ENCODE results near the gene DNASE1L2. TPM values are rescaled to one million over a fixed set of nuclear protein-coding genes. Genes with fewer than 3 reads are reported as not detected.

DNASE1L2 gene
- total and polyA plus RNA-seq, 9 donors, result 0.60 to 1.2 (median 0.85) TPM

DNA sequence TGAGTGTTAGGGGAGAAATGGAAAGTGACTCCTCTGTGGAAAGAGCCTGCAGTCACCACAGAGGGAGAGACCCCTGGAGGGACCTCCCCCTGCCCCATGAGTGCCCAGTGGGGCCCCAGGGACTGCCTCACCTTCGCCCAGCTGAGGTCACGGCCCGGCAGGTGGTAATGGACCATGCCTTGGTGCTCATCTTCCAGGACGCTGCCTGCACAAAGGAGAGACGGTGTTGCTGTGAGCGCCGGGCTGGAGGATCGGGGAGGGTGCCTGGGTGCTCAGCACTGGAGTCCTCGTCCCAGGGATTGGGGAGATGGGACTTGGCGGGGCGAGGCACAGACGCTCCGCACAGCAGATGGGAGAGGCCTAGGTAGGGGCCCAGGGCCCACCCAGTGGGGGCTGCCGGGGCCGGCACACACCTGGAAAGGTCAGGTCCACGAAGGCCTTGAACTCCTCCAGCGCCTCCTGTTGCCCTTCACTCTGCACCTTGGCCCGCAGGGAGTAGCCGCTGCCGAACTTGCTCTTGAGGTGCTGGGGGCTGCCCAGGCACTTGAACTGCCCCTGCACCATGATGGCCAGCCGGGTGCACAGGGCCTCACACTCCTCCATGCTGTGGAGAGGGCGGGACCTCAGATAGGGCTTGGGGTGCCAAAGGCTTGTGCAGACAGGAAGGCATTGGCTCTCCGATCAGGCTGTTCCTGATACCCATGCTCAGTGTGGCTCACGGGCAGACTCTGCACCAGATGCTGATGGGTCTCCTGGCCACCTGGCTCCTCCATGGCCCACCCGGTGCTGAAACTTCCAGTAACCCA is 41.4 kb downstream of the DNASE1L2 start:
- Histone ChIP-seq H3K9me3 (replicated peaks; ENCODE audit: control insufficient read depth, low read depth, low read length) (no peaks in the 10 kb centered on the region), H3K36me3 (ENCODE audit: control insufficient read depth, insufficient read depth, low read length) (peaks cover 12% of the 10 kb centered on the region), H3K4me3 (ENCODE audit: low read length) (no peak overlapping the region), H3K4me1 (ENCODE audit: control insufficient read depth, insufficient read depth, low read length) (peaks cover 17% of the 10 kb centered on the region), H3K27ac (ENCODE audit: low read length) (no peak overlapping the region), H3K27me3 (ENCODE audit: control insufficient read depth, insufficient read depth, low read length) (no peaks in the 10 kb centered on the region)
- DNase-seq, result no peak
- WGBS (ENCODE audit: insufficient coverage), result 86% methylated on average over 22 of the region's 25 CpGs

DNA sequence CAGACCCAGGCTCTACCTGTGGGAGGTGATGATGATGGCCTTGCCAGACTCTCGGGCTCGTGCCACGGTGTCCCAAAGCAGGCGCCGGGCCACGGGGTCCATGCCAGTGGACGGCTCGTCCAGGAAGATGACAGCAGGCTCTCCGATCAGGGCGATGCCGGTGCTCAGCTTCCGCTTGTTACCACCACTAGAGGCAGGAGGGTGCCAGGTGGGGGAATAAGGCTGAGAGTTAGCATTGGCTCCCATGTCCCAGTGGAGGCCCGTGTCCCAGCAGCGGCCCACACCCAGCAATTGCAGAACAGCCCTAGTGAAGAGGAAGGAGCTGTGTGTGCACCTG is 42.0 kb downstream of the DNASE1L2 start:
- DNase-seq, result no peak
- H3K4me3 ChIP-seq (ENCODE audit: low read length), result no peak overlapping the region
- no peaks in the 10 kb centered on the region for H3K27me3 ChIP-seq (ENCODE audit: control insufficient read depth, insufficient read depth, low read length)
- H3K9me3 ChIP-seq (replicated peaks; ENCODE audit: control insufficient read depth, low read depth, low read length), result no peaks in the 10 kb centered on the region
- no peak overlapping the region for H3K27ac ChIP-seq (ENCODE audit: low read length)
- H3K36me3 ChIP-seq (ENCODE audit: control insufficient read depth, insufficient read depth, low read length), result peaks cover 16% of the 10 kb centered on the region
- WGBS (ENCODE audit: insufficient coverage), result 67% methylated on average over 14 of the region's 14 CpGs
- H3K4me1 ChIP-seq (ENCODE audit: control insufficient read depth, insufficient read depth, low read length), result peaks cover 17% of the 10 kb centered on the region

DNA sequence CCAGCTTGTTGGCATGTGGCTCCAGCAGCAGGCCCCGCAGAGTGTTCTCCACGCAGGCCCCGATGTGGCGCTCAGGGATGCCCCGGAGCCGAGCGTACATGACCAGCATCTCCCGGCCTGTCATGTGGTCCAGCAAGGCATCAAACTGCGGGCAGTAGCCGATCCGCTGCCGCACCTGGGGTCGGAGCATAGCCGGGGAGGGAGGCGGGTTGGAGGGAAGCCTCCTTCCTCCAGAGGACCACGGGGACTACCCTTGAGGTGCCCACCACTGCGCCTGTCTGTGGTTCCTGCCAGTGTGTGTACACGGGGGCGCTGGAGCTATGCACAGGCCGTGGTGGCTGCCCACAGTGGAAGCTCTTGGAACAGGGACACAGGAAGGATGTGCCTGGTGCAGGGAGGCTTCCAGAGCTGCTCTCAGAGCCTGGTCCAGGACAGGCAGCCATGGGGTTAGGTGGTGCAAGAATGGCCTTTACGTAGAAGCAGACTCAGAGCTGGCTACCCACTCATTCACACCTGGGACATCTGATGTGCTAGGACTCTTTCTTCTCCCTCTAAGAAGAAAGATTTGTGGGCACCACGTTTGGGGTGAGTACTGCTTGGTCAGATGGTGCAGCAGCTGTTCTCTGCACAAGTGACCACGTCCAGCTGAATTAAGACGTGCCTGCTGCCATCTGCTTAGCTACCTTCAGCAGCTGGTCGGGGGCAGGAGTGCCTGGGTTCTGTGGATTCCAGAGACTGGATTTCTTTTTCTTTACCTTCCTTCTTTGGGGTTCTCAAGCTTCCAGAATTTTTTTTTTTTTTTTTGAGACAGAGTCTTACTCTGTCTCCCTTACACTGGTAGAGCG is 42.9 kb downstream of the DNASE1L2 start:
- H3K27ac ChIP-seq (ENCODE audit: low read length), result no peak overlapping the region
- 79% methylated on average over 25 of the region's 26 CpGs for WGBS (ENCODE audit: insufficient coverage)
- no peaks in the 10 kb centered on the region for H3K27me3 ChIP-seq (ENCODE audit: control insufficient read depth, insufficient read depth, low read length)
- H3K4me3 ChIP-seq (ENCODE audit: low read length), result no peak overlapping the region
- peaks cover 17% of the 10 kb centered on the region for H3K4me1 ChIP-seq (ENCODE audit: control insufficient read depth, insufficient read depth, low read length)
- DNase-seq, result no peak
- H3K36me3 ChIP-seq (ENCODE audit: control insufficient read depth, insufficient read depth, low read length), result peaks cover 25% of the 10 kb centered on the region
- no peaks in the 10 kb centered on the region for H3K9me3 ChIP-seq (replicated peaks; ENCODE audit: control insufficient read depth, low read depth, low read length)

DNA sequence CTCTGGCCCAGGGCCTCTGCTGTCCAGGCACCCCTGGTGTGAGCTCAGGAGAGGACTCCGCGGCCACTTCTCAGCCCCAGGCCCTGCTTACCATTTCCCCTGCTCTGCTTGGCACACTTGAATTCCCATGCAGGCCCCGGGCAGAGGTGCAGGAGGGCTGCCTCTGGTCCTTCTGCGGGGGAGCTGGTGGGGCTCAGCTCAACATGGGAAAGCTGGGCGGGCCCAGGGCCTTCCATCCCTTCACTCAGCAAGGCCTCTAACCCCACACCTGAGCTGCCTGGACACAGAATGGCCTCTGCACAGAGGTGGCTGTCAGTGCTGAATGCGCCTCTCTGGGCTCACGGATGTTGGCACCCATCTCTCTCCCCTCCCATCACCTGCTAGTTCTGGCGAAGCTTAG is 44.2 kb downstream of the DNASE1L2 start:
- WGBS (ENCODE audit: insufficient coverage), result 75% methylated on average over 8 of the region's 8 CpGs

GRCh38 chr16:2280981-2281542 is 44.8 kb downstream of the DNASE1L2 start:
- WGBS (ENCODE audit: insufficient coverage), result 56% methylated on average over 22 of the region's 24 CpGs
- peaks cover 36% of the 10 kb centered on the region for H3K36me3 ChIP-seq (ENCODE audit: control insufficient read depth, insufficient read depth, low read length)

More for the DNA sequence above, 44.2 kb downstream of the DNASE1L2 start:
- Histone ChIP-seq H3K4me1 (ENCODE audit: control insufficient read depth, insufficient read depth, low read length) (peaks cover 17% of the 10 kb centered on the region), H3K4me3 (ENCODE audit: low read length) (no peak overlapping the region), H3K27me3 (ENCODE audit: control insufficient read depth, insufficient read depth, low read length) (no peaks in the 10 kb centered on the region), H3K9me3 (replicated peaks; ENCODE audit: control insufficient read depth, low read depth, low read length) (no peaks in the 10 kb centered on the region), H3K27ac (ENCODE audit: low read length) (no peak overlapping the region), H3K36me3 (ENCODE audit: control insufficient read depth, insufficient read depth, low read length) (peaks cover 36% of the 10 kb centered on the region)
- no peak for DNase-seq

GRCh38 chr16:2282262-2282661 is 46.0 kb downstream of the DNASE1L2 start:
- WGBS (ENCODE audit: insufficient coverage), result 43% methylated on average over 1 of the region's 5 CpGs

More at GRCh38 chr16:2280981-2281542, 44.8 kb downstream of the DNASE1L2 start:
- Histone ChIP-seq H3K9me3 (replicated peaks; ENCODE audit: control insufficient read depth, low read depth, low read length) (no peaks in the 10 kb centered on the region), H3K4me3 (ENCODE audit: low read length) (no peak overlapping the region), H3K27ac (ENCODE audit: low read length) (no peak overlapping the region), H3K4me1 (ENCODE audit: control insufficient read depth, insufficient read depth, low read length) (peaks cover 12% of the 10 kb centered on the region), H3K27me3 (ENCODE audit: control insufficient read depth, insufficient read depth, low read length) (no peaks in the 10 kb centered on the region)
- DNase-seq, result no peak

DNA sequence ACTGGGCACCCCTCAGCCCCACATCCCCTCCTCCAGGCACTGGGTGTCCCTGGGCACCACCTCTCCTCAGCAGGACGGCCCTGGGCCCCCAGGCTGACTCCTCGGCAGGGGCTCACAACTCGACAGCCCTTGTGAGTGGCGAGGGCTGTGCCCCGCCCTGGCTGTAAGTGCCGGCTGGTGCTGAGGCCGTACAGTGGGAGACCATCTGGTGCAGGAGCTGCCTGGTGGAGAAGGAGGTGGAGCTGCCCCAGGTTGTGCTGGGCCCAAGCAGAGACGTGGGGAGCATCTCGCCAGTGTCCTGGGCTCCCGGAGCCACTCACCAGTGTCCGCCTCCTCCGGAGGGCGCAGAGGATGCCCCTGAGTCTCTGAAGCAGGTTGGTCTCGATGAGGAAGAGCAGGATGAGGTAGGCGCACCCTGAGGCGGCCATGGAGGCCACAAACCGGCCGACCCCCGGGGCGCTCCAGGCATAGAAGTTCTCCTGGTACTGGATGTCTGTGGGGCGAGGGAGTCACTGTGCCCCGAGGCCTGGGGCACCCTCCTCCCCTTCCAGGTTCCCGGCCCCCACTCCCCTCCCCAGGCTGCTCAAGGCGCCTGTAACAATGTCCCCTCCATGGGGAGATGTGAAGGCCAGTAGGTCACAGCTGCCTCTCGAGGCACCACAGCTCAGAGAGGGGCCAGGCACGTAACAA is 46.8 kb downstream of the DNASE1L2 start:
- Histone ChIP-seq H3K27me3 (ENCODE audit: control insufficient read depth, insufficient read depth, low read length) (no peaks in the 10 kb centered on the region), H3K27ac (ENCODE audit: low read length) (no peak overlapping the region), H3K4me1 (ENCODE audit: control insufficient read depth, insufficient read depth, low read length) (no peaks in the 10 kb centered on the region), H3K9me3 (replicated peaks; ENCODE audit: control insufficient read depth, low read depth, low read length) (no peaks in the 10 kb centered on the region), H3K4me3 (ENCODE audit: low read length) (no peak overlapping the region), H3K36me3 (ENCODE audit: control insufficient read depth, insufficient read depth, low read length) (peaks cover 40% of the 10 kb centered on the region)
- no peak for DNase-seq
- 69% methylated on average over 15 of the region's 26 CpGs for WGBS (ENCODE audit: insufficient coverage)

More at GRCh38 chr16:2282262-2282661, 46.0 kb downstream of the DNASE1L2 start:
- Histone ChIP-seq H3K27ac (ENCODE audit: low read length) (no peak overlapping the region), H3K36me3 (ENCODE audit: control insufficient read depth, insufficient read depth, low read length) (peaks cover 41% of the 10 kb centered on the region), H3K9me3 (replicated peaks; ENCODE audit: control insufficient read depth, low read depth, low read length) (no peaks in the 10 kb centered on the region), H3K4me3 (ENCODE audit: low read length) (no peak overlapping the region), H3K27me3 (ENCODE audit: control insufficient read depth, insufficient read depth, low read length) (no peaks in the 10 kb centered on the region), H3K4me1 (ENCODE audit: control insufficient read depth, insufficient read depth, low read length) (no peaks in the 10 kb centered on the region)
- no peak for DNase-seq

DNA sequence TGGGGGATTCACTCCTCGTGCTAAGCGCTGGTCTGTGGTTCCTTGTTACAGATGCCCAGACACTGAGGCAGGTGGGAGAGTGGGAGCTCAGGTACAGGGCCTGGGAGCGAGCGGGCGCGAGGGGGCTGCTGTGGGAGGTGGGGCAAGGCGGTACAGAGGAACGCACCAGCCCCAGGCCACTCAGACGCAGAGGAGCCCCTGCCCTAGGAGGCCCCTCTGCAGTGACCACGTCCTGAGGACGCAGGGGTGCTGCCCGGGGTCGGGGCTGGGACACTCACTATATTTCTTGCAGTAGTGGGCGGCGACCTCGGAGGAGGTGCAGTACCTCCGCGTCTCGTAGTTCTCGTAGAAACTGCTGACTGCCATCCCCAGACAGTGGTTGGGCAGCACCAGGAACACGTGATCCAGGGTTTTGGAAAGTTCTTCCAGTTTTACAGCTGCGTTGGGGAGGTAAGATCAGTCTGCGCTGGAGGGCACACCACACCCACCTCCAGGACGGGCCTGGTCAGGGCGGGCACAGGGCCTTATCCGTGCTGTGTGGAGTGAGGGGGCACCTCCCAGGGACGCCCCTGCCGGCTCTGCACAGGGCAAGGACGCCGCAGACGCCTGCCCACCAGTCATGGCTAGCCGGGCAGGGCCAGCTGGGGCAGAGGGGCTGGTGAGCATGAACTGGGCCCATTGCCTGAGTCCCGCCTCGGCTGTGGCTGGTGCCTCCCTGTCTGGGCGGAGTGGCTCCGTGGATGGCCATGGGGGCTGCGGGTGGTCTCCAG is 47.9 kb downstream of the DNASE1L2 start:
- Histone ChIP-seq H3K4me3 (ENCODE audit: low read length) (no peak overlapping the region), H3K27ac (ENCODE audit: low read length) (no peak overlapping the region), H3K27me3 (ENCODE audit: control insufficient read depth, insufficient read depth, low read length) (no peaks in the 10 kb centered on the region), H3K9me3 (replicated peaks; ENCODE audit: control insufficient read depth, low read depth, low read length) (no peaks in the 10 kb centered on the region), H3K4me1 (ENCODE audit: control insufficient read depth, insufficient read depth, low read length) (no peaks in the 10 kb centered on the region), H3K36me3 (ENCODE audit: control insufficient read depth, insufficient read depth, low read length) (peaks cover 42% of the 10 kb centered on the region)
- no peak for DNase-seq
- WGBS (ENCODE audit: insufficient coverage), result 81% methylated on average over 30 of the region's 37 CpGs

DNA sequence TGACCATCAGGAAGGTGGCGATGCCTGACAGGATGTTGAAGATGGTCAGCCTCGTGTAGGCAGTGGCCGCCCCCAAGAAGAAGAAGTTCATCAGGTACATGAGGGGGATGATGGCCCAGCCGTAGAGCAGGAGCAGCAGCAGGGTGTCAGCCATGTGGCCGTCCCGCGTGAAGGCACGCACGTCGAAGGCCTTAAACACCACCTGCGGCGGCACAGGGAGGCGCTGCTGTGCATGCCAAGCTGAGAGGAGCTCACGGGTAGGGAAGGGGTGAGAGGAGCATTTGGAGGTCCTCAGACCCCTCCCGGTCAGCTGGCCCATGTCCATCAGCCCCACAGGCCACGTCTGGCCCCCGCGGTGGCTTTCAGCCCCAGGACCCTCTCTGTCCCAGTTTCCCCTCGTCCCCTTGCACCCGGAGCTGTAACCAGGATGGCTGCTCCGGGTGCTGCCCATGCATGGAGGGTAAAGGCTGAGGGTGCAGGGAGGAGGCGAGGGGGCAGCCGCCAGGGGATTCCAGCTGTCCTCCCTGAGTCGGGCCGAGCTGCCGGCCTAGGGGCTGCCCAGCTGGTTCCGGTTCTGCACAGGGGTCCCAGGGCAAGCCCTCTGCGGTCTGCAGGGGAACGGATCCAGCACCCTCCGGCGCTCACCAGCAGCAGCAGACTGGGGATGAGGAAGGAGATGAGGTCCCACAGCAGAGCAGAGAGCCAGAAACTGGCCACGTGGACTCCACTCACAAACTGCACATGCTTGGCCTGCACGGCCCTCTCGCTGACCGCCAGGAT is 48.7 kb downstream of the DNASE1L2 start:
- peaks cover 47% of the 10 kb centered on the region for H3K36me3 ChIP-seq (ENCODE audit: control insufficient read depth, insufficient read depth, low read length)
- 90% methylated on average over 34 of the region's 35 CpGs for WGBS (ENCODE audit: insufficient coverage)
- no peaks in the 10 kb centered on the region for H3K9me3 ChIP-seq (replicated peaks; ENCODE audit: control insufficient read depth, low read depth, low read length)
- no peaks in the 10 kb centered on the region for H3K27me3 ChIP-seq (ENCODE audit: control insufficient read depth, insufficient read depth, low read length)
- H3K27ac ChIP-seq (ENCODE audit: low read length), result no peak overlapping the region
- no peak for DNase-seq
- no peaks in the 10 kb centered on the region for H3K4me1 ChIP-seq (ENCODE audit: control insufficient read depth, insufficient read depth, low read length)
- no peak overlapping the region for H3K4me3 ChIP-seq (ENCODE audit: low read length)

Measured in muscle of leg (tissue), 11 donors.